Esophagus muscularis mucosa (tissue), 4 donors: ENCODE results near the gene PIGR. TPM values are rescaled to one million over a fixed set of nuclear protein-coding genes. Genes with fewer than 3 reads are reported as not detected.

Source experiments
- DNase-seq: peaks from one replicate; pipeline ENCODE4 v3.0.0-alpha.2; 2017; ENCODE audit errors: extremely low spot score
- H3K27ac ChIP-seq, 4 donors: fragments of 200-600 bp; sonication (generic); replicated peaks in 1 of 4; 1 replicate in 3 of 4; 2 replicates in 1 of 4; pipeline ENCODE4 v1.5.1; 2016 to 2019; ENCODE audit warnings: mild to moderate bottlenecking in 1 of 4
- H3K27me3 ChIP-seq, 4 donors: fragments of 200-600 bp; sonication (generic); one replicate each; pipeline versions ENCODE4 v1.5.1 to v1.6.0; 2016 to 2019
- H3K36me3 ChIP-seq, 4 donors: fragments of 200-600 bp; sonication (generic); one replicate each; pipeline ENCODE4 v1.5.1; 2016 to 2019
- H3K4me1 ChIP-seq, 4 donors: fragments of 200-600 bp; sonication (generic); one replicate each; pipeline ENCODE4 v1.5.1; 2016 to 2019
- H3K4me3 ChIP-seq, 4 donors: fragments of 200-600 bp; sonication (generic); 1 replicate in 2 of 4; 2 replicates in 2 of 4; pipeline ENCODE4 v1.5.1; 2016 to 2019; ENCODE audit warnings: mild to moderate bottlenecking in 4 of 4, moderate library complexity in 1 of 4
- H3K9me3 ChIP-seq, 4 donors: fragments of 200-600 bp; sonication (generic); 1 replicate in 3 of 4; 2 replicates in 1 of 4; pipeline ENCODE4 v1.5.1; 2016 to 2019
- CTCF ChIP-seq, 3 experiments: fragments of 200-600 bp in 2 of 3; fragments of 450-650 bp in 1 of 3; sonication (generic) in 2 of 3; IDR thresholded peaks; one replicate each; pipeline ENCODE4 v1.5.1; 2017 to 2019; ENCODE audit warnings: antibody characterized with exemption in 3 of 3, mild to moderate bottlenecking in 2 of 3, moderate library complexity in 1 of 3
- EP300 ChIP-seq: sonication (generic); formaldehyde crosslinking; IDR thresholded peaks from one replicate; pipeline ENCODE4 v1.6.1; 2017; ENCODE audit warnings: antibody characterized with exemption
- POLR2A ChIP-seq: fragments of 450-650 bp; IDR thresholded peaks from one replicate; pipeline ENCODE4 v1.6.1; 2017; ENCODE audit warnings: antibody characterized with exemption, moderate library complexity, mild to moderate bottlenecking, low read depth
- POLR2AphosphoS5 ChIP-seq, 2 donors: sonication (generic); formaldehyde crosslinking; IDR thresholded peaks; one replicate each; pipeline ENCODE4 v1.6.1; 2017; ENCODE audit warnings: antibody characterized with exemption in 2 of 2
- WGBS: methylation state at CpG from one replicate; pipeline ENCODE4 v1.1.5; 2018; 5-methylcytosine and 5-hydroxymethylcytosine counted together
- intact Hi-C: fragments of 100-400 bp; cut with DNase I; formaldehyde crosslinking; loops from one replicate; pipeline ENCODE4 v1.15.1; 2023
- total RNA-seq, 4 donors: library from RNA; depleted of rRNA; stranded (reverse); fragments of >200 nt; gene quantifications; one replicate each; pipeline versions ENCODE4 v1.1.0 to v1.2.1, GENCODE V29; 2016

Gene PIGR
- total RNA-seq, 4 donors from 2014 or later = 0.42 to 4.2 (median 1.1) TPM; not detected in 1

GRCh38 chr1:206963119-206963712 is 16.9 kb upstream of the PIGR start:
- intact Hi-C loops = no loop called here
- 83% methylated on average over 5 of the region's 5 CpGs for WGBS
- H3K4me3 ChIP-seq = no peak overlapping the region
- H3K9me3 ChIP-seq = no peaks in the 10 kb centered on the region
- H3K27ac ChIP-seq = no peak overlapping the region
- DNase-seq = no peak
- no peaks in the 10 kb centered on the region for H3K27me3 ChIP-seq
- no peaks in the 10 kb centered on the region for H3K4me1 ChIP-seq
- TF ChIP-seq POLR2AphosphoS5 (IDR thresholded peaks at IDR 0.05) (no peak), POLR2A (no peak), CTCF (IDR thresholded peaks at IDR 0.05) (no peak), EP300 (no peak)
- H3K36me3 ChIP-seq = no peaks in the 10 kb centered on the region

- no peak for DNase-seq
- TF ChIP-seq POLR2A (no peak), CTCF (IDR thresholded peaks at IDR 0.05) (no peak), EP300 (no peak), POLR2AphosphoS5 (IDR thresholded peaks at IDR 0.05) (no peak)
- WGBS = 89% methylated on average over 7 of the region's 7 CpGs
- Histone ChIP-seq H3K27ac (no peak overlapping the region), H3K4me3 (no peak overlapping the region), H3K4me1 (no peaks in the 10 kb centered on the region), H3K9me3 (no peaks in the 10 kb centered on the region), H3K27me3 (no peaks in the 10 kb centered on the region), H3K36me3 (no peaks in the 10 kb centered on the region)
- intact Hi-C loops = no loop called here
Measured at GRCh38 chr1:206962272-206962671, 16.0 kb upstream of the PIGR start.

- 90% methylated on average over 2 of the region's 3 CpGs for WGBS
- intact Hi-C loops = no loop called here
Measured at GRCh38 chr1:206961668-206962067, 15.4 kb upstream of the PIGR start.

GRCh38 chr1:206960676-206961386 is 14.6 kb upstream of the PIGR start:
- 91% methylated on average over 6 of the region's 6 CpGs for WGBS
- no peaks in the 10 kb centered on the region for H3K36me3 ChIP-seq
- no peak for TF ChIP-seq POLR2A
- TF ChIP-seq POLR2AphosphoS5 (IDR thresholded peaks at IDR 0.05) = no peak
- TF ChIP-seq CTCF (IDR thresholded peaks at IDR 0.05) = no peak
- TF ChIP-seq EP300 = no peak

More at GRCh38 chr1:206961668-206962067, 15.4 kb upstream of the PIGR start:
- TF ChIP-seq CTCF (IDR thresholded peaks at IDR 0.05) (no peak), POLR2A (no peak)
- Histone ChIP-seq H3K4me1 (no peaks in the 10 kb centered on the region), H3K27ac (no peak overlapping the region), H3K36me3 (no peaks in the 10 kb centered on the region), H3K9me3 (no peaks in the 10 kb centered on the region), H3K4me3 (no peak overlapping the region), H3K27me3 (no peaks in the 10 kb centered on the region)
- DNase-seq = no peak

More at GRCh38 chr1:206960676-206961386, 14.6 kb upstream of the PIGR start:
- Histone ChIP-seq H3K27me3 (no peaks in the 10 kb centered on the region), H3K4me1 (no peaks in the 10 kb centered on the region), H3K27ac (no peak overlapping the region), H3K9me3 (no peaks in the 10 kb centered on the region), H3K4me3 (no peak overlapping the region)
- no peak for DNase-seq
- intact Hi-C loops = no loop called here
